Measurements from ENCODE around the gene NAV1.
"Not testable (repeated sequence)": the region's sequence is repeated elsewhere in the genome, so short reads cannot be mapped to it uniquely, and the experiment has no call there.

The NAV1 gene

DNA sequence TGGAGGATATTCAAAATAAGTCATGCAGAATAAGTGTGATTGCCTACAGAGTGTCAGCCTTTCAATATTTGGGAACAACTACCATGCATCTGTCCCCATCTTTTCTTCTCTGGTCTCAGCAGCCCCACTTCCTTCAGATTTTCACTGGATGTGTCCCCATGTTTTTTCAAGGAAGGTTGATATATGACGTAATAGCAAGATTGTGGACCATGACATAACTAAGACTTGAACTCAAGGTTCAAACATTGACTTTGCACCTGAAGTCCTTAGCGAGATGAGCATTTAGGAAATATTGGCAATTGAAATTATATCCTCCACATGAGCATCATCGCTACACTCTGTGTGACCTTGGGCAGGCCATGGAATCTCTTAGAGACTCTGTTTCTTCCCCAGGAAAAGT is 5.8 kb downstream of the NAV1 start:
- no peak for DNase-seq (ENCODE audit: low spot score)

- DNase-seq (ENCODE audit: low spot score), result no peak
Measured at GRCh38 chr1:201545851-201546492, 7.0 kb downstream of the NAV1 start.

- DNase-seq (ENCODE audit: low spot score), result not testable (repeated sequence)
Measured at GRCh38 chr1:201549522-201549921, 10.6 kb downstream of the NAV1 start.

GRCh38 chr1:201551096-201551495 is 12.2 kb downstream of the NAV1 start:
- no peak for DNase-seq (ENCODE audit: low spot score)

- peak; percentile 75 for DNase-seq (ENCODE audit: low spot score)
Measured at GRCh38 chr1:201551877-201552731, 13.2 kb downstream of the NAV1 start.

GRCh38 chr1:201552941-201553351 is 14.0 kb downstream of the NAV1 start:
- DNase-seq (ENCODE audit: low spot score), result peak; percentile 77

GRCh38 chr1:201553496-201554189 is 14.7 kb downstream of the NAV1 start:
- DNase-seq (ENCODE audit: low spot score), result no peak

DNA sequence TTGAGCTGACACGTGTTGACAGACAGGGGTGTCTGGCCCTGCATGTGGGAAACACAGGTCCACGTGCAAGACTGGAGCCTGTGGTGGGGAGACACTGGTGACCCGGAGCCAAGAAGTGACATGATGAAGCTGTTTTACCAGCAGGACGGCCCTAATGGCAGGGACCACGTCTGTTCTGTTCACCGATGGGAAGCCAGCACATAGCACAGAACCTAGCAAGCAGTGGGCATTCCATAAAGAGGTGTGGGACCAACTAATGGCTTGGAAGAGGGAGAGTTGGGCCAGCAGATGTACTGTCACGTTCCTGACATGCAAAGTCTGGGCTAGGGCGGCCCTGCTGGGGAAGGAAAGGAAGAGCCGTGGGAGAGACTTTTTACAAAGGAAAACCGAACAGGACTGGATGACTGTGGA is 15.3 kb downstream of the NAV1 start:
- peak; percentile 69 for DNase-seq (ENCODE audit: low spot score)

DNA sequence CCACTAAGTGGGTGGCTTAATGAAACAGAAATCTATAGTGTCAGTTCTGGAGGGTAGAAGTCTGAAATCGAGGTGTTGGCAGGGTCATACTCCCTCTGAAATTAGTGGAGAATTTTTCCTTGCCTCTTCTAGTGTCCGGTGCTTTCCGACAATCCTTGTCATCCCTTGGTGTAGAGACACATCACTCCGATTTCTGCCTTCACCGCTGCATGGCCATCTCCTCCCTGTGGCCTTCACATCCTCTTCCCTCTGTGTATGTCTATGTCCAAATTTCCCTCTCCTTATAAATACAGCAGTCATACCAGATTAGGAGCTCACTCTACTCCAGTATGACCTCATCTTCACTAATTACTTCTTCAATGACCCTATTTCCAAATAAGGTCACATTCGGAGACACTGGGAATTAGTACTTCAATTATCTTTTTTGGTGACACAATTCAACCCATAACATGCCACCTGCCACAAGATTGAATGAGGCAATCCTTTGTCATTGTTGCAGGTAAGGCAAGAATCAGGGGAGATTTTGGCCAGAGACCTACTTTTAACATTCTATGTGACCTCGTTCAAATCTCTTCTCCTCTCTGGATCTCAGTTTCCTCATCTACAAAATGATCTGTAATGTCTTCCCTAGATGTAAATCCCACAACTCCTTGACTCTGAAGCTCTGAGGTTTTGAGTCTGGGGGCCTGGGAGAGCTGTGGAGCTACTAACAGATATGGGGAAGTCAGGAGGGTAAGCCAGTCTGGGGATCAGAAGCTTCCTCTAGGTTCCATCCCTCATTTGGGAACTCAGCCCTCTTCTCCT is 16.1 kb downstream of the NAV1 start:
- DNase-seq (ENCODE audit: low spot score), result no peak

GRCh38 chr1:201555593-201555945 is 16.6 kb downstream of the NAV1 start:
- DNase-seq (ENCODE audit: low spot score), result no peak

DNA sequence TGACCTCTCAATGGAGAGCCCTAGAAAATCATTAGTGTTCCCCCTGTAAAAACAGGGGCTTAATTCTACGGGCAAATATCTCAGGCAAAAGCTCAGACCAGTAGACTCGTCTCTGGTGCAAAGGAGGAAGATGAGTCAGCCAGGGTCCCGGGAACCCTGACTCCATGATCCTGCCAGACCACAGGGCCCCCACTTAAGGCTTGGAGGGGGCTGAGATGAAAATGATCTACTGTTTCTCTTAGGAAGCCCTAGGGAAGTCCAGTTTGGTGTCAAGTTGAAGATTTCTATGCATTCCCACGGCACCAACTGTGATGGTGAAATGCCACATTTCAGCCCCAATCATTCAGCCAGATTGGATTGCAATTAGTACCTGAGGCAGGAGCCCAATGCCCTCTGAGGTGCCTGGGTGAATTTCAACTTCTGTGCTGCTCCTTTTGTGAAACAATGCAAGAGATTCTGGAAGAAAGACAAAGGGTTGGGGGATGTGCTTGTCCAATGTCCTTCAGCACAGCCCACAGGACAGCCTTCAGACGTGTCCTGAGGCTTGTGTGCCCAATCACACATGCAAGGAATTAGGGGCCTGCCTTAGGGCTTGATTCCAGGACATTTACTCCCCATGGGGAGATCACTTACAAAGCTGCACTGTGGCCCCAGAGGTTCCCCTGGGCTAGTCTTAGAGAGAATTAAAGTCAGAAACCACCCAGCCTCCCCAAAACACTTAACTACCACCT is 18.1 kb downstream of the NAV1 start:
- peak; percentile 33 for DNase-seq (ENCODE audit: low spot score)

DNA sequence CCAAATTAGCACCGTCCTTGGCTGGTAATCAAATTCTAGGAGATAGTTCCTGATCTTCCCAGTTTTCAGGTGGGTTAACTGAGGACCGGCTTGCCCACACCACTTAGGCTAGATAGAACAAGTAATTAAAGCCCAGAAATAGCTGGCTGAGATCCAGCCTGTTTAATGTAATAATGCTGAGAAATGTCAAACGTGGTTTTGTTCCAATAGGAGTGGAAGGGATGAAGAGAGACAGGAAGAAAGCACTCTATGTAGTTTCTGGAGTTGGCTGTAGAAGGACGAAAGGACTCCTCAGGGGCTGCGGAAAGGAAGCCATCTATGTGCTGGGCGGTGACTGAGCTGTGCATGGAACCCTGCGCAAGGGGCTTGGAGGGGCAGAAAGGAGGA is 18.6 kb downstream of the NAV1 start:
- no peak for DNase-seq (ENCODE audit: low spot score)

- DNase-seq (ENCODE audit: low spot score), result peak; percentile 87
Measured at GRCh38 chr1:201559679-201560162, 20.8 kb downstream of the NAV1 start.

- DNase-seq (ENCODE audit: low spot score), result no peak
Measured at GRCh38 chr1:201560328-201561194, 21.6 kb downstream of the NAV1 start.

- DNase-seq (ENCODE audit: low spot score), result no peak
Measured at GRCh38 chr1:201561195-201561564, 22.3 kb downstream of the NAV1 start.

- no peak for DNase-seq (ENCODE audit: low spot score)
Measured at GRCh38 chr1:201561601-201562000, 22.7 kb downstream of the NAV1 start.

- peak; percentile 93 for DNase-seq (ENCODE audit: low spot score)
Measured at GRCh38 chr1:201562257-201562656, 23.3 kb downstream of the NAV1 start.

- DNase-seq (ENCODE audit: low spot score), result peak; percentile 88
Measured at GRCh38 chr1:201562659-201563405, 23.9 kb downstream of the NAV1 start.

DNA sequence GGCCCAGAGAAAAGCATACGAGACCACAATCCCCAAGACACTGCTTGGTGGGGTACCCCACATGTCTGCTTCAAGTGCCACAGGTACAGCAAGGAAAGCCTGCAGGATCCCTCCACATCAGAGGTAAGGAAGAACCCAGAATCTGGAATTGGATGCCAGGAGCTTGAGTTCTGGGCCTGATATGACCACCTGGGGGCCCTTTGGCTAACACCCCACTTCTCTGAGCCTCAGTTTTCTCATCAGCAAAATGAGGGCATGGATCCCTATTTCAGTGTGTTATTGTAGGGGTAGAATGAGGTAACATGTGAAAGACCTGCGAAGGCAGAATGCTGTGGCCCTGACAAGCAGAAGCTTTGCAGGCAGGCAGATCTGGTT is 24.5 kb downstream of the NAV1 start:
- DNase-seq (ENCODE audit: low spot score), result no peak

GRCh38 chr1:201563941-201564340 is 25.0 kb downstream of the NAV1 start:
- no peak for DNase-seq (ENCODE audit: low spot score)

All from AG20443 (cell line).